GM12878 (cell line): Measurements from ENCODE around the gene FSCB. TPM values are rescaled to one million over a fixed set of nuclear protein-coding genes. Genes with fewer than 3 reads are reported as not detected.

Source experiments
- ATAC-seq: fragments of 200-7000 bp; cut with Tn5 transposase; 3 replicates; pipeline ENCODE4 v1.9.1; 2020; ENCODE audit warnings: mild to moderate bottlenecking, moderate library complexity
- BruUV-seq: library from RNA; stranded (reverse); fragments of 400-500 nt; replicated peaks from 2 replicates; lab custom pipeline; 2021; lab: Mats Ljungman, UMichigan
- CTCF ChIA-PET: fragments of 300-600 bp; sonication (Branson Sonifier 250); formaldehyde crosslinking; extraction: SDS; loops from one replicate; lab custom pipeline; 2021; ENCODE audit warnings: inconsistent platforms; lab: Yijun Ruan, JAX
- POLR2A ChIA-PET: fragments of 350-600 bp; formaldehyde crosslinking; extraction: SDS; loops from one replicate; lab custom pipeline; 2021; ENCODE audit warnings: inconsistent platforms; lab: Charles Lee
- RAD21 ChIA-PET: fragments of 300-600 bp; sonication (Branson Sonifier 250); formaldehyde crosslinking; loops from one replicate; lab custom pipeline; 2023; ENCODE audit warnings: antibody characterized with exemption; ENCODE audit not compliant: unreplicated experiment; lab: Charles Lee
- SMC1A ChIA-PET: fragments of 300-600 bp; sonication (Branson Sonifier 250); formaldehyde crosslinking; loops from one replicate; lab custom pipeline; 2023; ENCODE audit not compliant: unreplicated experiment, uncharacterized antibody; lab: Charles Lee
- DNase-seq: peaks from one replicate; pipeline ENCODE4 v3.0.0-alpha.2; 2011; ENCODE audit warnings: low read depth, low spot score
- FAIRE-seq: peaks from 3 replicates; lab custom pipeline; 2011; peaks lifted over from hg19 to GRCh38; lab: Jason Lieb, UNC
- H2AFZ ChIP-seq: 2 replicates; pipeline ENCODE4 v1.6.0; 2011; ENCODE audit warnings: low read depth, low read length, control low read depth; ENCODE audit not compliant: control insufficient read depth
- H3K27ac ChIP-seq: 2 replicates; pipeline ENCODE4 v1.5.1; 2011; ENCODE audit warnings: control low read depth; ENCODE audit not compliant: control insufficient read depth, insufficient read depth
- H3K27me3 ChIP-seq, 2 experiments: replicated peaks in 1 of 2; 2 replicates each; pipeline versions ENCODE4 v1.6.0 to v1.6.1; 2011; ENCODE audit warnings: low read length in 1 of 2; ENCODE audit not compliant: control insufficient read depth in 2 of 2, insufficient read depth in 2 of 2
- H3K36me3 ChIP-seq, 2 experiments: 2 replicates each; pipeline ENCODE4 v1.5.1; 2011; ENCODE audit warnings: low read length in 1 of 2; ENCODE audit not compliant: control insufficient read depth in 2 of 2, insufficient read depth in 2 of 2
- H3K4me1 ChIP-seq: 2 replicates; pipeline ENCODE4 v1.6.1; 2011; ENCODE audit warnings: mild to moderate bottlenecking, low read length, moderate library complexity, mixed read lengths; ENCODE audit not compliant: control insufficient read depth, insufficient read depth
- H3K4me2 ChIP-seq: 2 replicates; pipeline ENCODE4 v1.6.0; 2011; ENCODE audit warnings: control low read depth; ENCODE audit not compliant: control insufficient read depth, insufficient read depth
- H3K4me3 ChIP-seq: fragments of 200-600 bp; sonication (generic); 2 replicates; pipeline ENCODE4 v1.5.1; 2016
- H3K79me2 ChIP-seq: 2 replicates; pipeline ENCODE4 v1.6.0; 2011; ENCODE audit warnings: low read length; ENCODE audit not compliant: control insufficient read depth, insufficient read depth
- H3K9ac ChIP-seq: 2 replicates; pipeline ENCODE4 v1.8.0; 2011; ENCODE audit warnings: low read length, control low read depth, mixed read lengths; ENCODE audit not compliant: control insufficient read depth, insufficient read depth
- H3K9me3 ChIP-seq: replicated peaks from 3 replicates; pipeline ENCODE4 v1.5.1; 2011; ENCODE audit warnings: mild to moderate bottlenecking, low read length; ENCODE audit not compliant: control insufficient read depth, insufficient read depth
- H4K20me1 ChIP-seq: 2 replicates; pipeline ENCODE4 v1.6.0; 2011; ENCODE audit not compliant: control insufficient read depth, insufficient read depth
- ATF7 ChIP-seq: fragments of 450-650 bp; IDR thresholded peaks from 2 replicates; pipeline ENCODE4 v1.6.1; 2016; ENCODE audit warnings: low read depth, mild to moderate bottlenecking
- BCLAF1 ChIP-seq: fragments of 450-650 bp; IDR thresholded peaks from 2 replicates; pipeline ENCODE4 v1.6.1; 2017; ENCODE audit warnings: antibody characterized with exemption, mild to moderate bottlenecking, moderate library complexity
- E2F8 ChIP-seq: fragments of 450-650 bp; IDR thresholded peaks from 2 replicates; pipeline ENCODE4 v1.6.1; 2018; ENCODE audit warnings: mild to moderate bottlenecking, low read depth, moderate library complexity; ENCODE audit not compliant: partially characterized antibody
- ETV6 ChIP-seq, 2 experiments: fragments of 450-650 bp in 1 of 2; IDR thresholded peaks in 1 of 2; conservative IDR thresholded peaks in 1 of 2; 2 replicates each; pipeline ENCODE4 v1.6.1; 2014; ENCODE audit warnings: antibody characterized with exemption in 1 of 2, borderline replicate concordance in 1 of 2, low read depth in 1 of 2, mild to moderate bottlenecking in 1 of 2, moderate library complexity in 1 of 2
- HDAC2 ChIP-seq: fragments of 200-600 bp; sonication (generic); IDR thresholded peaks from 2 replicates; pipeline ENCODE4 v1.6.1; 2017
- NRF1 ChIP-seq: conservative IDR thresholded peaks from 2 replicates; pipeline ENCODE4 v1.6.1; 2011; ENCODE audit warnings: mild to moderate bottlenecking, low read depth, low read length, improper control_type of control experiment
- PAX8 ChIP-seq: fragments of 450-650 bp; IDR thresholded peaks from 2 replicates; pipeline ENCODE4 v1.6.1; 2017; ENCODE audit warnings: mild to moderate bottlenecking, moderate library complexity
- POLR2A ChIP-seq: IDR thresholded peaks from 2 replicates; pipeline ENCODE4 v1.6.1; 2011; ENCODE audit warnings: low read depth, mild to moderate bottlenecking, low read length
- POLR2AphosphoS5 ChIP-seq: IDR thresholded peaks from 2 replicates; pipeline ENCODE4 v1.6.1; 2011; ENCODE audit warnings: mild to moderate bottlenecking, low read length, inconsistent platforms
- RBBP5 ChIP-seq: fragments of 200-600 bp; sonication (generic); conservative IDR thresholded peaks from 2 replicates; pipeline ENCODE4 v1.6.1; 2016
- SIX5 ChIP-seq: IDR thresholded peaks from 2 replicates; pipeline ENCODE4 v1.6.1; 2011; ENCODE audit warnings: mild to moderate bottlenecking, low read depth, low read length, moderate library complexity; ENCODE audit not compliant: severe bottlenecking
- SMAD5 ChIP-seq: IDR thresholded peaks from 2 replicates; pipeline ENCODE4 v1.6.1; 2016; ENCODE audit warnings: antibody characterized with exemption, low read depth
- SREBF2 ChIP-seq: IDR thresholded peaks from 2 replicates; pipeline ENCODE4 v1.6.1; 2012; ENCODE audit warnings: mild to moderate bottlenecking, low read length
- TCF7 ChIP-seq: IDR thresholded peaks from 2 replicates; pipeline ENCODE4 v1.6.1; 2014; ENCODE audit warnings: antibody characterized with exemption, borderline replicate concordance
- ZNF217 ChIP-seq: fragments of 450-650 bp; IDR thresholded peaks from 2 replicates; pipeline ENCODE4 v1.6.1; 2017; ENCODE audit warnings: antibody characterized with exemption, mild to moderate bottlenecking
- ZNF274 ChIP-seq: IDR thresholded peaks from one replicate; pipeline ENCODE4 v1.8.0; 2011; ENCODE audit not compliant: insufficient read length, insufficient read depth
- WGBS: methylation state at CpG from one replicate; pipeline ENCODE4 v1.1.6; 2016; ENCODE audit warnings: low lambda C conversion rate; ENCODE audit not compliant: insufficient replicate concordance, insufficient coverage; ENCODE audit errors: missing lambda C conversion rate; 5-methylcytosine and 5-hydroxymethylcytosine counted together
- in situ Hi-C: fragments of 300-500 bp; cut with MboI; formaldehyde crosslinking; loops from 9 replicates; pipeline ENCODE4 v1.14.3; 2018; ENCODE audit warnings: mixed read lengths
- intact Hi-C: fragments of 100-400 bp; cut with micrococcal nuclease; formaldehyde crosslinking; loops from one replicate; pipeline ENCODE4 v1.14.2; 2022; ENCODE audit not compliant: unreplicated experiment
- polyA plus RNA-seq, 11 experiments: library from polyadenylated mRNA; depleted of rRNA in 4 of 11; unstranded in 6 of 11; stranded (reverse) in 5 of 11; fragments of >200 nt; fragmentation: Nextera tagmentation in 4 of 11; fragmentation: Illumina TruSeq in 1 of 11; extraction: Ambion mirVana in 4 of 11; extraction: Trizol in 1 of 11; gene quantifications; 1 replicate in 1 of 11; 2 replicates in 10 of 11; pipeline versions ENCODE4 v1.2.1 to v1.2.3, GENCODE V29; 2011 to 2016; ENCODE audit warnings: inconsistent platforms in 2 of 11, missing spikeins in 2 of 11, low read depth in 1 of 11
- total RNA-seq, 4 experiments: library from RNA; depleted of rRNA in 3 of 4; stranded (reverse); fragments of >200 nt in 3 of 4; fragmentation: Illumina TruSeq in 1 of 4; extraction: Trizol in 1 of 4; gene quantifications; 2 replicates each; pipeline versions ENCODE4 v1.2.1 to v1.2.3, GENCODE V29; 2013 to 2021

FSCB gene
- total and polyA plus RNA-seq, 10 of the 15 experiments (the other 5 are each of a cell fraction or from before 2014, with no cell fraction given): not detected

- Histone ChIP-seq H3K4me2 (no peak overlapping the region), H3K4me3 (no peak overlapping the region), H3K9me3 (no peaks in the 10 kb centered on the region), H3K27ac (no peak overlapping the region), H4K20me1 (no peaks in the 10 kb centered on the region), H3K79me2 (no peaks in the 10 kb centered on the region), H3K4me1 (no peaks in the 10 kb centered on the region), H3K27me3 (no peaks in the 10 kb centered on the region), H2AFZ (no peak overlapping the region), H3K36me3 (no peaks in the 10 kb centered on the region), H3K9ac (no peak overlapping the region)
- ChIA-PET SMC1A (no interaction called here), CTCF (no interaction called here), RAD21 (no interaction called here), POLR2A (no interaction called here)
- TF ChIP-seq POLR2A (no peak), PAX8 (no peak), HDAC2 (no peak), E2F8 (no peak), SMAD5 (no peak), ATF7 (no peak), TCF7 (no peak), ZNF217 (no peak), RBBP5 (no peak), ETV6 (conservative IDR thresholded peaks at IDR 0.05 in 1 of 2, IDR thresholded peaks at IDR 0.05 in 1 of 2; ENCODE audit: borderline replicate concordance in 1 of 2, low read depth in 1 of 2) (no peak), POLR2AphosphoS5 (no peak), ZNF274 (no peak), BCLAF1 (no peak), SIX5 (no peak), SREBF2 (no peak), NRF1 (no peak)
- no TSS peak for BruUV-seq
- whole genome bisulfite sequencing: 0% methylated on average over 1 of the region's 1 CpG
- ATAC-seq (no peak), FAIRE-seq (no peak), DNase-seq (no peak)
- intact Hi-C loops (no loop called here), in situ Hi-C loops (no loop called here)
Measured at GRCh38 chr14:44497148-44497547, 9.9 kb downstream of the FSCB start.
